ENCODE results near the gene CFAP57.
"Not testable (repeated sequence)": the region's sequence is repeated elsewhere in the genome, so short reads cannot be mapped to it uniquely, and the experiment has no call there.

CFAP57 gene

GRCh38 chr1:43174873-43175272 lies 2.7 kb downstream of the CFAP57 start:
- DNase-seq (ENCODE audit: low read depth) = no peak

- no peak for DNase-seq (ENCODE audit: low read depth)
Measured at GRCh38 chr1:43177691-43178090, 5.6 kb downstream of the CFAP57 start.

DNA sequence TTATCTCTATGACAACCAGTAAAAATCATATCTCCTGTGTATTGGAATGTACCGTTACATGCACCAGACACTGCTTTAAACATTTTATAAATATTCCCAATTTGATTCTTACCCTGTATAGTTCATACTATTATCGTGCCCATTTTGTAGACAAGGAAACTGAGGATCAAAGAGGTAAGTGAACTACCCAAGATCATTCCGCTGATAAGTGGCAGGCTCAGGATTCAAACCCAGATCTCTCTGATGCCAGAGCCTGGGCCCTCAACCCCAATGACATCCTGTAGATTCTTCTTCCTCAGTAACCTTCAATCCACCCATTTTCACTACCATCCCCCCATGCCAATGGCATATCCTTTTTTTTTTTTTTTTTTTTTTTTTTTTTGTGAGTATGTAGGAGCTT lies 12.3 kb downstream of the CFAP57 start:
- no peak for DNase-seq (ENCODE audit: low read depth)

DNA sequence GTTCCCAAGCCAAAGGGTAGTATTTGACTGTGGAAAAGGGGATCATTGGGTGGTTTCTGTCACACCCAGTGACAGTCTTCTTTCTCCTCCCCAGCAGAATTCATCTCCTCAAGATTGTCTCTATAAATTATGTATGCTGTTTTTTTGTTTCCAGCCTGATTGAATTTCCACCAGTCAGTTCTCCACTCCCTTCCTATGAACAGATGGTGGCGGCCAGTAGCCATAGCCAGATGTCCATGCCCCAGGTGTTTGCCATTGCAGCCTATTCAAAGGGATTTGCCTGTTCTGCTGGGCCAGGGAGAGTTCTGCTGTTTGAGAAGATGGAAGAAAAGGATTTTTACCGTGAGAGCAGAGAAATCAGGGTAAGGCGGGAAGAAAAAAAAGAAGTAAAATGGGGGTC lies 12.9 kb downstream of the CFAP57 start:
- DNase-seq (ENCODE audit: low read depth) = no peak

GRCh38 chr1:43188106-43188505 lies 16.0 kb downstream of the CFAP57 start:
- DNase-seq (ENCODE audit: low read depth) = no peak

GRCh38 chr1:43194509-43194908 lies 22.4 kb downstream of the CFAP57 start:
- DNase-seq (ENCODE audit: low read depth) = no peak

- DNase-seq (ENCODE audit: low read depth) = no peak
Measured at GRCh38 chr1:43197343-43198127, 25.4 kb downstream of the CFAP57 start.

DNA sequence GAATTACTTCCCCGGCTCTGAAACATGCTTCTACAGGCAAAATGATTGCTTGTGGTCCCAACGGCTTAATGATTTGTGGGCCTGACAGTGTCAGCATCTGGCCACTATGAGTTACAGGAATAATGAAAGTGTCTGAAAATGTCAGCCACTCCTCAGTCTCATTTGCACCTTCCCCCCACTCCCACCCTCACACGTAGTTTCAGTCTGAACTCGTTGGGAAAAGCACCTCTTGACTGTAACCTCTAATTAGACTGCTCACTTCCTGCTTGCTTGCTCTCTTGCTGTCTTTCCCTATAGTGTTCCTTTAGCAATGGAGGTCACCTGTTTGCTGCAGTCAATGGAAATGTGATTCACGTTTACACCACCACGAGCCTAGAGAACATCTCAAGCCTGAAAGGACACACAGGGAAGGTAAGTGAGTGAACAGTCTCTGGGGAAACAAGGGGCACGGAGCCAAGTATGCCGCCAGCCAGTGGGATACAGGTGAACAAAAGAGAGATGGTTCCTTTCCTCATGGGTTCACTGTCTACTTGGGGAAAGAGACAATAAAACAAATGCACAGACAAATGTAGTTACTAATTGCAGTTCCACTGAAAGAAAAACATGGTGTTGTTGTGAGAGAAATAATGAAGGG lies 27.1 kb downstream of the CFAP57 start:
- no peak for DNase-seq (ENCODE audit: low read depth)

- DNase-seq (ENCODE audit: low read depth) = no peak
Measured at GRCh38 chr1:43203859-43204258, 31.7 kb downstream of the CFAP57 start.

DNA sequence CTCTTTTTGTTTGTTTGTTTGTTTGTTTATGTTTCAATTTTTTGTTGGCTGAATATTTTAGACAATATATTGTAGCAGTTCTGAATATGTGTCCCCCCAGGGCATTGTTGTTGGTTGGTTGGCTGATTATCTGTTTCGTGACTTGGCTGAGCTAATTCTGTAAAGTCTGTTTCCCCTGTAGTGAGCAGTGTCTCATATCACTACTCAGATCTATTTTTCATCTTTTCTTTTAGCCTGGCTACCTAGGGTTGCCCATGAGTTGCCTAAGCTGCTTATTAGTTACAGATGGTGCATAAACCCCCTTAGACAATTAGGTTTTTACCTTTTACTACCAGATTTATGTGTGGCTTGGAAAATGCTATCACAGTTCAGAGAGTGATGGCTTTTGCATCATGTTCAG lies 32.3 kb downstream of the CFAP57 start:
- DNase-seq (ENCODE audit: low read depth) = no peak

GRCh38 chr1:43205671-43206070 lies 33.5 kb downstream of the CFAP57 start:
- no peak for DNase-seq (ENCODE audit: low read depth)

GRCh38 chr1:43206600-43207228 lies 34.6 kb downstream of the CFAP57 start:
- no peak for DNase-seq (ENCODE audit: low read depth)

DNA sequence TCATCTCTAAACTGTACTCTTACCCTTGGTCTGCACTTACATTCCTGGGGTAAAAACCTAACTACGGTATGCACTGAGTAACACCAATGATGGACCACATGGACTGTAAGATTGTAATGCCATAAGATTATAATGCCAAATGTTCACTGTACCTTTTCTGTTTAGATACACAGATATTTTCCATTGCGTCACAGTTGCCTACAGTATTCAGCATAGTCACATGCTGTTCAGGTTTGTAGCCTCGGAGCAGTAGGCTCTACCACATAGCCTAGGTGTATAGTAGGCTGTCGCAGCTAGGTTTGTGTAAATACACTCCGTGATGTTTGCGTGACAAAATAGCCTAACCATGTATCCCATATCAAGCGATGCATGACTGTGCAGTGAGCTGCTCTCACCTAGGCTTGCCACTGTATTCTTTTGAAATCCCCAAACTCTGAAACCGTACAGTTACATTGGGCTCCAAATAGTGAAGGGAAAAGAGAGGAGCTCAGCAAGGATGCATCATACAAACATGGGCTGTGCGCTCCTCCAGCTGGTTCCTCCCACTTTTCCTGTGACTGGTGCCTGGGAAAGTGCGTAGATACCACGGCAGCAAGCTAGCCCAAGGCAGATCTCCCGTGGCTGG lies 35.2 kb downstream of the CFAP57 start:
- no peak for DNase-seq (ENCODE audit: low read depth)

- DNase-seq (ENCODE audit: low read depth) = not testable (repeated sequence)
Measured at GRCh38 chr1:43208277-43208676, 36.1 kb downstream of the CFAP57 start.

GRCh38 chr1:43214501-43215444 lies 42.6 kb downstream of the CFAP57 start:
- DNase-seq (ENCODE audit: low read depth) = no peak

DNA sequence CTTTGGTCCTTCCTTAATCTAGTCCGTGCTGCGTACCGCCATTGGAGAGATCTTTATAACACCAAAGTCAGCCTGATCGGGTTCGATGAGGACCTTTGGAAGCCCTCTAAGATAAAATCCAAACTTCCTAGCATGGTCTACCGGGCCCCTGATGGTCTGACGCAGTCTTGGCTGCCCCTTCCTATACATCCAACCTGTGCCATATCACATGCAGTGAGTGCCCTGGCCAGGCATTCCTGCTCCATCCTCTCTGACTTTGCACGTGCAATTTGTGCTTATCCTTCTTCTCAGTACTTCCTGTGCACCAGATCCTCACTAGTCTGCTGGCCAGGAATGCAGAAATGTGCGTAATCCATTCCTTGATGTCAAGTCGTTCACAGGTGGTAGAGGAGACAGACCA lies 45.6 kb downstream of the CFAP57 start:
- DNase-seq (ENCODE audit: low read depth) = no peak

GRCh38 chr1:43220905-43221778 lies 49.0 kb downstream of the CFAP57 start:
- DNase-seq (ENCODE audit: low read depth) = no peak

DNA sequence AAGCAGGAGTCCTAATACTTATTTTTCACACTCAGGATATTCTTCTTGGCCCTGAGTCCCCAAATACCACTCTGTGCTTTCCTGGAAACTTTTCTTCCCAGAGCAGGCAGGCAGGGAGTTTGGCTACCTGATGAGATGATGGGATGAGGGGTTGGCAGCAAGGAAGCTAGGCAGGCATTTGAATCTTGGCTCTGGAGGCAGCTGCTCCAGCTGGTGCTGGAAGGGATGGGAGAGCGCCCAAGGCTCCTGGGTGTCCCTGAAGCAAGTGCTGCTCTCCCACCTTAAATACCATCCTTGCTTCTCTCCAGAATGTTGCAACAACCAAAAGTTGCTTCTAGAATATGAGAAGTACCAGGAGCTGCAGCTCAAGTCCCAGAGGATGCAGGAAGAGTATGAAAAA lies 49.7 kb downstream of the CFAP57 start:
- DNase-seq (ENCODE audit: low read depth) = no peak

DNA sequence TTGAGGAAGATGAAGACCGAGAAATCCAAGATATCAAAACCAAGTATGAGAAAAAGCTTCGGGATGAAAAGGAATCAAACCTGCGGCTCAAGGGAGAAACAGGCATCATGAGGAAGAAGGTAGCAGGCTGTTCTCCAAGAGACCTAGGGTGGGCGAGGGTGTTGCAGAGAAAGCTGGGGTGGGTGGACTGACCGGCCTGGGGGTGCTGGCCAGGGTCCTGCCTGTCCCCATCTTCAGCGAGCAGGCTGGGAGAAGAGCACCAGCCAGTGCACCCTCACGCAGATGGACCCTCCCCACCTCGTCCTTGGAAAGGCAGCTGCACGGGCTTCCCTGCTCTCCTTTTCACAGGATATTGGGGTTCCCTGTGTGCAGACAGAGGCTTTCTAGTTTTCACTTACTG lies 50.7 kb downstream of the CFAP57 start:
- DNase-seq (ENCODE audit: low read depth) = no peak

DNA sequence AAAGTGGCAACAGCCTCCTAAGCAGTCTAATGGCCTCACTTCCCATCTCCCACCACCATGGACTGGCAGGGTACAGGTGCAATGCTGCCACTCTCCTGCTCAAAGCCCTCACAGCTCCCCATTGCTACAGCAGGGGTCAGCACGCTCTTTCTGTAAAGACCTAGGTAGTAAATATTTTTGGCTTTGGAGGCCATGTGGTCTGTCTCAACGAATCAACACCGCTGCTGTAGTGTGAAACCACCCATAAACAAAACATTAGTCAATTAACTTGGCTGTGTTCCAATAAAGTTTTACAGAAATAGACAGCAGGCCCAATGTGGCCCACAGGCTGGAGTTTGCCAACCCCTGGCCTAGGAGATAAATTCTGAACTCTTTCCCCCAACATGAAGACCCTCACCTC lies 53.0 kb downstream of the CFAP57 start:
- no peak for DNase-seq (ENCODE audit: low read depth)
